Mucosa of rectum (tissue), 2 donors: ENCODE data around the gene BANF2.
A peak's percentile ranks its signal among the peaks of the same experiment; 100 is the strongest.

Experiments used
- H3K27ac ChIP-seq, 2 donors: one replicate each; pipeline ENCODE4 v1.7.0; 2013; ENCODE audit warnings: inconsistent platforms in 2 of 2, low read depth in 2 of 2, low read length in 2 of 2
- H3K27me3 ChIP-seq, 2 donors: one replicate each; pipeline ENCODE4 v1.7.0; 2013; ENCODE audit warnings: low read length in 2 of 2; ENCODE audit not compliant: control insufficient read depth in 2 of 2, insufficient read depth in 2 of 2
- H3K36me3 ChIP-seq, 2 donors: one replicate each; pipeline ENCODE4 v1.7.0; 2013; ENCODE audit warnings: low read length in 2 of 2; ENCODE audit not compliant: control insufficient read depth in 2 of 2, insufficient read depth in 2 of 2
- H3K4me1 ChIP-seq, 2 donors: one replicate each; pipeline ENCODE4 v1.7.0; 2013; ENCODE audit warnings: low read length in 2 of 2, mild to moderate bottlenecking in 1 of 2; ENCODE audit not compliant: control insufficient read depth in 2 of 2, insufficient read depth in 2 of 2
- H3K4me3 ChIP-seq, 2 donors: one replicate each; pipeline ENCODE4 v1.7.0; 2013; ENCODE audit warnings: low read length in 2 of 2
- H3K9ac ChIP-seq, 2 donors: one replicate each; pipeline ENCODE4 v1.7.0; 2013; ENCODE audit warnings: low read length in 2 of 2, low read depth in 1 of 2, mild to moderate bottlenecking in 1 of 2
- H3K9me3 ChIP-seq, 2 donors: one replicate each; pipeline ENCODE4 v1.7.0; 2013; ENCODE audit warnings: low read length in 2 of 2; ENCODE audit not compliant: control insufficient read depth in 2 of 2
- donor health status: healthy.
- donor health status: Normal muscosa, but diverticular disease.

Gene BANF2

GRCh38 chr20:17731233-17731632 lies 31.5 kb downstream of the BANF2 start:
- no peaks in the 10 kb centered on the region for H3K9me3 ChIP-seq
- H3K36me3 ChIP-seq, result no peaks in the 10 kb centered on the region
- no peak overlapping the region for H3K9ac ChIP-seq
- H3K4me3 ChIP-seq, result no peak overlapping the region
- H3K4me1 ChIP-seq, result peaks cover 0 to 5% of the 10 kb centered on the region in 2 donors
- H3K27ac ChIP-seq, result no peak overlapping the region
- no peaks in the 10 kb centered on the region for H3K27me3 ChIP-seq

- Histone ChIP-seq H3K9me3 (no peaks in the 10 kb centered on the region), H3K4me1 (peaks cover 0 to 5% of the 10 kb centered on the region in 2 donors), H3K27ac (no peak overlapping the region), H3K9ac (no peak overlapping the region), H3K27me3 (no peaks in the 10 kb centered on the region), H3K36me3 (no peaks in the 10 kb centered on the region), H3K4me3 (no peak overlapping the region)
These were observed 33.2 kb downstream of the BANF2 start for GRCh38 chr20:17732907-17733521.

- H3K4me3 ChIP-seq, result no peak overlapping the region
- H3K27me3 ChIP-seq, result no peaks in the 10 kb centered on the region
These were observed 34.1 kb downstream of the BANF2 start for GRCh38 chr20:17733767-17734304.

GRCh38 chr20:17734374-17734773 lies 34.6 kb downstream of the BANF2 start:
- Histone ChIP-seq H3K4me1 (peaks cover 0 to 5% of the 10 kb centered on the region in 2 donors), H3K27ac (no peak overlapping the region), H3K9me3 (no peaks in the 10 kb centered on the region), H3K27me3 (no peaks in the 10 kb centered on the region), H3K9ac (no peak overlapping the region), H3K4me3 (no peak overlapping the region), H3K36me3 (no peaks in the 10 kb centered on the region)

More at GRCh38 chr20:17733767-17734304, 34.1 kb downstream of the BANF2 start:
- no peaks in the 10 kb centered on the region for H3K9me3 ChIP-seq
- no peaks in the 10 kb centered on the region for H3K36me3 ChIP-seq
- H3K4me1 ChIP-seq, result peaks cover 0 to 5% of the 10 kb centered on the region in 2 donors
- no peak overlapping the region for H3K27ac ChIP-seq
- no peak overlapping the region for H3K9ac ChIP-seq

- Histone ChIP-seq H3K36me3 (no peaks in the 10 kb centered on the region), H3K9ac (no peak overlapping the region), H3K27me3 (no peaks in the 10 kb centered on the region), H3K4me1 (peaks cover 0 to 5% of the 10 kb centered on the region in 2 donors), H3K4me3 (no peak overlapping the region), H3K9me3 (no peaks in the 10 kb centered on the region), H3K27ac (no peak overlapping the region)
These were observed 35.5 kb downstream of the BANF2 start for GRCh38 chr20:17735206-17735804.

- H3K36me3 ChIP-seq, result no peaks in the 10 kb centered on the region
- no peak overlapping the region for H3K4me3 ChIP-seq
- H3K27me3 ChIP-seq, result no peaks in the 10 kb centered on the region
- H3K9me3 ChIP-seq, result no peaks in the 10 kb centered on the region
- H3K4me1 ChIP-seq, result peaks cover 0 to 8% of the 10 kb centered on the region in 2 donors
- no peak overlapping the region for H3K9ac ChIP-seq
- H3K27ac ChIP-seq, result no peak overlapping the region
These were observed 36.3 kb downstream of the BANF2 start for GRCh38 chr20:17735959-17736621.

GRCh38 chr20:17738154-17738553 lies 38.4 kb downstream of the BANF2 start:
- Histone ChIP-seq H3K9ac (no peak overlapping the region), H3K36me3 (no peaks in the 10 kb centered on the region), H3K4me1 (peaks cover 0 to 8% of the 10 kb centered on the region in 2 donors), H3K4me3 (no peak overlapping the region), H3K27me3 (no peaks in the 10 kb centered on the region), H3K27ac (no peak overlapping the region), H3K9me3 (no peaks in the 10 kb centered on the region)

- Histone ChIP-seq H3K4me3 (no peak overlapping the region), H3K27ac (peak overlapping the region in 1 of 2 donors; percentile 46)
These were observed 41.5 kb downstream of the BANF2 start for GRCh38 chr20:17741220-17741619.

GRCh38 chr20:17742731-17743130 lies 43.0 kb downstream of the BANF2 start:
- no peaks in the 10 kb centered on the region for H3K27me3 ChIP-seq
- H3K9ac ChIP-seq, result no peak overlapping the region
- no peaks in the 10 kb centered on the region for H3K9me3 ChIP-seq
- H3K36me3 ChIP-seq, result no peaks in the 10 kb centered on the region
- H3K4me1 ChIP-seq, result peaks cover 0 to 3% of the 10 kb centered on the region in 2 donors
- no peak overlapping the region for H3K27ac ChIP-seq
- no peak overlapping the region for H3K4me3 ChIP-seq

More at GRCh38 chr20:17741220-17741619, 41.5 kb downstream of the BANF2 start:
- Histone ChIP-seq H3K9ac (no peak overlapping the region), H3K36me3 (no peaks in the 10 kb centered on the region), H3K27me3 (no peaks in the 10 kb centered on the region), H3K9me3 (no peaks in the 10 kb centered on the region), H3K4me1 (peaks cover 0 to 3% of the 10 kb centered on the region in 2 donors)

GRCh38 chr20:17743677-17744076 lies 43.9 kb downstream of the BANF2 start:
- Histone ChIP-seq H3K36me3 (no peaks in the 10 kb centered on the region), H3K4me1 (peaks cover 0 to 3% of the 10 kb centered on the region in 2 donors), H3K27ac (no peak overlapping the region), H3K4me3 (no peak overlapping the region), H3K9me3 (no peaks in the 10 kb centered on the region), H3K27me3 (no peaks in the 10 kb centered on the region), H3K9ac (no peak overlapping the region)
